Measurements from ENCODE around the gene BRIP1.

Gene BRIP1

DNA sequence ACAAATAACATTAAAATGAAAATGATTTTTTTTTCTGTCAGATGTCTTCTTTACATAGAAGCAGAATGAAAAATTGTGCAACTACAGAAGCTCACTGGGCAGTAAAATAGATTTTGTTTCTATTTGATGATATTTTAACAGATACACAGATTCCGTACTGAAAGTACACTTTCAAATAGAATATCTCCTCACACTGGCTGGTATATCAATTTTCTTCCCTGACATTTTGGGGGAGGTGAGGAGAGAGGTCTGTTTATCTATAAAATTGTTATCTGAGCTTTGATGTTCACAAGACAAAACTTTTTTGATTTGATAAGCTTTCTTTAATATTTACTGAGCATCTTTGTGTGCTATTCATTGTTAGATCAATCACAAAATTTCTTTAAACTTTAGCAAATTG is 148.0 kb downstream of the BRIP1 start:
- WGBS, 2 experiments, result 100% methylated on average over 1 of the region's 1 CpG; no CpG with 5 or more reads in 1 of the 2 experiments
- H3K9me3 ChIP-seq (ENCODE audit: control insufficient read depth, low read length), result peaks cover 3% of the 10 kb centered on the region
- H3K27ac ChIP-seq (ENCODE audit: insufficient read depth, low read depth, low read length, poor library complexity, severe bottlenecking), result no peak overlapping the region

GRCh38 chr17:61714300-61714699 is 149.0 kb downstream of the BRIP1 start:
- Histone ChIP-seq H3K4me3 (ENCODE audit: insufficient read depth, low read depth, low read length) (no peak overlapping the region), H3K36me3 (ENCODE audit: control insufficient read depth, insufficient read depth, low read length) (peaks cover 6% of the 10 kb centered on the region), H3K4me1 (ENCODE audit: control insufficient read depth, insufficient read depth, low read length) (no peaks in the 10 kb centered on the region), H3K27me3 (ENCODE audit: control insufficient read depth, insufficient read depth, low read length, poor library complexity, severe bottlenecking) (no peaks in the 10 kb centered on the region), H3K27ac (ENCODE audit: insufficient read depth, low read depth, low read length, poor library complexity, severe bottlenecking) (no peak overlapping the region), H3K9me3 (ENCODE audit: control insufficient read depth, low read length) (peaks cover 3% of the 10 kb centered on the region)
- WGBS, 2 experiments, result 92 to 100% methylated on average over 1 to 2 of the region's 2 CpGs

More for the DNA sequence above, 148.0 kb downstream of the BRIP1 start:
- no peaks in the 10 kb centered on the region for H3K4me1 ChIP-seq (ENCODE audit: control insufficient read depth, insufficient read depth, low read length)
- peaks cover 6% of the 10 kb centered on the region for H3K36me3 ChIP-seq (ENCODE audit: control insufficient read depth, insufficient read depth, low read length)
- H3K27me3 ChIP-seq (ENCODE audit: control insufficient read depth, insufficient read depth, low read length, poor library complexity, severe bottlenecking), result no peaks in the 10 kb centered on the region
- no peak overlapping the region for H3K4me3 ChIP-seq (ENCODE audit: insufficient read depth, low read depth, low read length)

GRCh38 chr17:61713035-61713434 is 150.3 kb downstream of the BRIP1 start:
- no peak overlapping the region for H3K4me3 ChIP-seq (ENCODE audit: insufficient read depth, low read depth, low read length)
- H3K4me1 ChIP-seq (ENCODE audit: control insufficient read depth, insufficient read depth, low read length), result no peaks in the 10 kb centered on the region
- H3K27ac ChIP-seq (ENCODE audit: insufficient read depth, low read depth, low read length, poor library complexity, severe bottlenecking), result no peak overlapping the region
- H3K27me3 ChIP-seq (ENCODE audit: control insufficient read depth, insufficient read depth, low read length, poor library complexity, severe bottlenecking), result no peaks in the 10 kb centered on the region
- peaks cover 3% of the 10 kb centered on the region for H3K9me3 ChIP-seq (ENCODE audit: control insufficient read depth, low read length)
- peaks cover 6% of the 10 kb centered on the region for H3K36me3 ChIP-seq (ENCODE audit: control insufficient read depth, insufficient read depth, low read length)
- WGBS, 2 experiments, result no CpG with 5 or more reads among the region's 1 CpG

GRCh38 chr17:61710546-61710945 is 152.8 kb downstream of the BRIP1 start:
- H3K9me3 ChIP-seq (ENCODE audit: control insufficient read depth, low read length), result no peaks in the 10 kb centered on the region
- H3K4me1 ChIP-seq (ENCODE audit: control insufficient read depth, insufficient read depth, low read length), result no peaks in the 10 kb centered on the region
- no peaks in the 10 kb centered on the region for H3K36me3 ChIP-seq (ENCODE audit: control insufficient read depth, insufficient read depth, low read length)
- no peaks in the 10 kb centered on the region for H3K27me3 ChIP-seq (ENCODE audit: control insufficient read depth, insufficient read depth, low read length, poor library complexity, severe bottlenecking)
- H3K4me3 ChIP-seq (ENCODE audit: insufficient read depth, low read depth, low read length), result no peak overlapping the region
- 86 to 95% methylated on average over 4 of the region's 4 CpGs for WGBS, 2 experiments
- H3K27ac ChIP-seq (ENCODE audit: insufficient read depth, low read depth, low read length, poor library complexity, severe bottlenecking), result no peak overlapping the region

DNA sequence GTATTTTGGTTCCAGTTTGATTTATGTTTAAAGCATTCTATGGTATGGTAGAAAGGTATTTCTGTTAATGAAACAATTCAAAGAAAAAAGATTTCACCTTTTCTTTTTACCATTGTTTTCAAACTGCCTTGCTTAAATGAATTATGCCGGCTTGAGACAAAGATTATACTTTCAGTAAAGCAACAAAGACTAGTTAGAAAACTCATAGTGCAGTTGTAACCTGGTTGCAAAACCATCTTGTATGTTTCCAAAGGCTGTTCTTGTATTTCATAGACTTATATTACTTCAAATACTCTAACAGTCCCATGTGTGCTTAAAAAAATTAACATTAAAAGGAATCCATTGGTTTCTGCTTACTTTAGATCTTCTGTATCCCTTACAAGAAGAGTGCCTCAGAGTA is 153.8 kb downstream of the BRIP1 start:
- Histone ChIP-seq H3K27me3 (ENCODE audit: control insufficient read depth, insufficient read depth, low read length, poor library complexity, severe bottlenecking) (no peaks in the 10 kb centered on the region), H3K36me3 (ENCODE audit: control insufficient read depth, insufficient read depth, low read length) (no peaks in the 10 kb centered on the region), H3K4me3 (ENCODE audit: insufficient read depth, low read depth, low read length) (no peak overlapping the region), H3K27ac (ENCODE audit: insufficient read depth, low read depth, low read length, poor library complexity, severe bottlenecking) (no peak overlapping the region), H3K4me1 (ENCODE audit: control insufficient read depth, insufficient read depth, low read length) (no peaks in the 10 kb centered on the region), H3K9me3 (ENCODE audit: control insufficient read depth, low read length) (no peaks in the 10 kb centered on the region)
- WGBS, 2 experiments, result 94 to 100% methylated on average over 1 of the region's 1 CpG

DNA sequence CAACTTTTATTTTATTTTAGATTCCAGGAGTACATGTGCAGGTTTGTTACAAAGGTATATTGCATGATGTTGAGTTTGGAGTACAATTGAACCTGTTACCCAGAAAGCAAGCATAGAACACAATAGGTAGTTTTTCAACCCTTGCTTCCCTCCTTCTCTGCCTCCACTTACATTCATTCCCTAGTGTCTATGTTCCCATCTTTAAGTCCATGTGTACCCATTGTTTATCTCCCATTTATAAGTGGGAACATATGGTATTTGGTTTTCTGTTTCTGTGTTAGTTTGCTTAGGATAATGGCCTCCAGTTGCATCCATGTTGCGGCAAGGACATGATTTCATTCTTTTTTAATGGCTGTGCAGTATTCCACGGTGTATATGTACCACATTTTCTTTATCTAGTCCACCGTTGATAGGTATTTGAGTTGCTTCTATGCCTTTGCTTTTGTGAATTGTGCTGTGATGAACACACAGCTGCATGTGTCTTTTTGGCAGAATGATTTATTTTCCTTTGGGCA is 158.3 kb downstream of the BRIP1 start:
- H3K4me3 ChIP-seq (ENCODE audit: insufficient read depth, low read depth, low read length), result no peak overlapping the region
- no peaks in the 10 kb centered on the region for H3K36me3 ChIP-seq (ENCODE audit: control insufficient read depth, insufficient read depth, low read length)
- H3K27me3 ChIP-seq (ENCODE audit: control insufficient read depth, insufficient read depth, low read length, poor library complexity, severe bottlenecking), result no peaks in the 10 kb centered on the region
- H3K4me1 ChIP-seq (ENCODE audit: control insufficient read depth, insufficient read depth, low read length), result no peaks in the 10 kb centered on the region
- H3K9me3 ChIP-seq (ENCODE audit: control insufficient read depth, low read length), result peaks cover 3% of the 10 kb centered on the region
- 90 to 96% methylated on average over 3 of the region's 3 CpGs for WGBS, 2 experiments
- no peak overlapping the region for H3K27ac ChIP-seq (ENCODE audit: insufficient read depth, low read depth, low read length, poor library complexity, severe bottlenecking)

- no peaks in the 10 kb centered on the region for H3K4me1 ChIP-seq (ENCODE audit: control insufficient read depth, insufficient read depth, low read length)
- peaks cover 3% of the 10 kb centered on the region for H3K9me3 ChIP-seq (ENCODE audit: control insufficient read depth, low read length)
- no peak overlapping the region for H3K27ac ChIP-seq (ENCODE audit: insufficient read depth, low read depth, low read length, poor library complexity, severe bottlenecking)
- H3K4me3 ChIP-seq (ENCODE audit: insufficient read depth, low read depth, low read length), result no peak overlapping the region
- H3K36me3 ChIP-seq (ENCODE audit: control insufficient read depth, insufficient read depth, low read length), result no peaks in the 10 kb centered on the region
- WGBS, 2 experiments, result 96 to 100% methylated on average over 1 to 3 of the region's 3 CpGs
- no peaks in the 10 kb centered on the region for H3K27me3 ChIP-seq (ENCODE audit: control insufficient read depth, insufficient read depth, low read length, poor library complexity, severe bottlenecking)
Measured at GRCh38 chr17:61702450-61702849, 160.9 kb downstream of the BRIP1 start.

DNA sequence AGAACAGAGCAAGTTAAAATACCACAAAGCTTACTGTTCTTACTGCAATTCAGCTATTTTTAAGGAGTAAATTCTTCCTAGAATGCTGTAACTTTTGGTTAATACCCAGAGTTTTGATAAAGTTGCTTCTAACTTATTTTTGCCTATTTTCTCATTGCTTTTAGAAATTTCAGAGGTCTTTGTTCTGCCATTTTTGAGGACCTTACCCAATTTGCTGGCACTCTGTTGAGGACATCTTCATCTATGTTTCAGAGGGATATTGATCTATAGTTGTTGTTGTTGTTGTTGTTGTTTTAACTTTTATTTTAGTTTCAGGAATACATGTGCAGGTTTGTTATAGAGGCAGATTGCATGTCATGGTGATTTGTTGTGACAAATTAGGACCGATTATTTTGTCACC is 161.3 kb downstream of the BRIP1 start:
- Histone ChIP-seq H3K27ac (ENCODE audit: insufficient read depth, low read depth, low read length, poor library complexity, severe bottlenecking) (no peak overlapping the region), H3K4me1 (ENCODE audit: control insufficient read depth, insufficient read depth, low read length) (no peaks in the 10 kb centered on the region), H3K4me3 (ENCODE audit: insufficient read depth, low read depth, low read length) (no peak overlapping the region), H3K27me3 (ENCODE audit: control insufficient read depth, insufficient read depth, low read length, poor library complexity, severe bottlenecking) (no peaks in the 10 kb centered on the region), H3K9me3 (ENCODE audit: control insufficient read depth, low read length) (peaks cover 3% of the 10 kb centered on the region), H3K36me3 (ENCODE audit: control insufficient read depth, insufficient read depth, low read length) (no peaks in the 10 kb centered on the region)
- WGBS, 2 experiments, result 96 to 97% methylated on average over 1 of the region's 1 CpG

- H3K9me3 ChIP-seq (ENCODE audit: control insufficient read depth, low read length), result peaks cover 3% of the 10 kb centered on the region
- 83 to 94% methylated on average over 1 of the region's 1 CpG for WGBS, 2 experiments
Measured at GRCh38 chr17:61701334-61701733, 162.0 kb downstream of the BRIP1 start.

GRCh38 chr17:61700252-61700651 is 163.1 kb downstream of the BRIP1 start:
- H3K9me3 ChIP-seq (ENCODE audit: control insufficient read depth, low read length), result peaks cover 3% of the 10 kb centered on the region
- H3K27me3 ChIP-seq (ENCODE audit: control insufficient read depth, insufficient read depth, low read length, poor library complexity, severe bottlenecking), result no peaks in the 10 kb centered on the region
- H3K27ac ChIP-seq (ENCODE audit: insufficient read depth, low read depth, low read length, poor library complexity, severe bottlenecking), result no peak overlapping the region
- no peaks in the 10 kb centered on the region for H3K4me1 ChIP-seq (ENCODE audit: control insufficient read depth, insufficient read depth, low read length)
- no peaks in the 10 kb centered on the region for H3K36me3 ChIP-seq (ENCODE audit: control insufficient read depth, insufficient read depth, low read length)
- H3K4me3 ChIP-seq (ENCODE audit: insufficient read depth, low read depth, low read length), result no peak overlapping the region
- WGBS, 2 experiments, result 96 to 100% methylated on average over 5 of the region's 5 CpGs

More at GRCh38 chr17:61701334-61701733, 162.0 kb downstream of the BRIP1 start:
- H3K27ac ChIP-seq (ENCODE audit: insufficient read depth, low read depth, low read length, poor library complexity, severe bottlenecking), result no peak overlapping the region
- H3K4me3 ChIP-seq (ENCODE audit: insufficient read depth, low read depth, low read length), result no peak overlapping the region
- no peaks in the 10 kb centered on the region for H3K4me1 ChIP-seq (ENCODE audit: control insufficient read depth, insufficient read depth, low read length)
- H3K36me3 ChIP-seq (ENCODE audit: control insufficient read depth, insufficient read depth, low read length), result no peaks in the 10 kb centered on the region
- H3K27me3 ChIP-seq (ENCODE audit: control insufficient read depth, insufficient read depth, low read length, poor library complexity, severe bottlenecking), result no peaks in the 10 kb centered on the region

DNA sequence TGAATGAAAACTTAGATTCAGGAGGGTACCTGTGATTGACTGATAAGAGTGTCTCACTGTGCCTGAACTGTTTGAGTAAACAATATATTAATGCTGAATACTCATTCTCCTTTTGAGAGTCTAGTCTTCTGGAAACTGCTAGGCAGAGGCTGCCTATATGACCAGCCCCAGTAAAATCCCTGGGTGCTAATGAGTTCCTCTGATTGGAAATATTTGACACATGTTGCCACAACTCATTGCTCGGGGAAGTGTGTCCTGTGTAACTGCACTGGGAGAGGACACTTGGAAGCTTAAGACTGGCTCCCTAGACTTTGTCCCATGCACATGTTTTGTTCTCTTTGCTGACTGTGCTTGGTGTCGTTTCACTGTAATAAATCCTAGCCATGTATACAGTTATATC is 163.6 kb downstream of the BRIP1 start:
- no peaks in the 10 kb centered on the region for H3K27me3 ChIP-seq (ENCODE audit: control insufficient read depth, insufficient read depth, low read length, poor library complexity, severe bottlenecking)
- H3K36me3 ChIP-seq (ENCODE audit: control insufficient read depth, insufficient read depth, low read length), result no peaks in the 10 kb centered on the region
- no peak overlapping the region for H3K27ac ChIP-seq (ENCODE audit: insufficient read depth, low read depth, low read length, poor library complexity, severe bottlenecking)
- H3K4me1 ChIP-seq (ENCODE audit: control insufficient read depth, insufficient read depth, low read length), result no peaks in the 10 kb centered on the region
- peaks cover 3% of the 10 kb centered on the region for H3K9me3 ChIP-seq (ENCODE audit: control insufficient read depth, low read length)
- H3K4me3 ChIP-seq (ENCODE audit: insufficient read depth, low read depth, low read length), result no peak overlapping the region
- 98 to 99% methylated on average over 2 of the region's 2 CpGs for WGBS, 2 experiments

All from ectodermal cell (in vitro differentiated cells).